HG03039 (cell line): Measurements from ENCODE around the gene SUFU.
"Not testable (repeated sequence)": the region's sequence is repeated elsewhere in the genome, so short reads cannot be mapped to it uniquely, and the experiment has no call there.

Experiments used
- ATAC-seq: cut with Tn5 transposase; IDR thresholded peaks from one replicate; pipeline ENCODE4 v1.9.1; 2021; ENCODE audit warnings: mild to moderate bottlenecking, moderate library complexity; ENCODE audit not compliant: unreplicated experiment

The SUFU gene

GRCh38 chr10:102503264-102504178 is at the start of gene SUFU:
TSS of gene SUFU (plus strand) at chr10:102503972. CDS start at chr10:102504153, 181 bp downstream.
- ATAC-seq = peak; percentile 57

DNA sequence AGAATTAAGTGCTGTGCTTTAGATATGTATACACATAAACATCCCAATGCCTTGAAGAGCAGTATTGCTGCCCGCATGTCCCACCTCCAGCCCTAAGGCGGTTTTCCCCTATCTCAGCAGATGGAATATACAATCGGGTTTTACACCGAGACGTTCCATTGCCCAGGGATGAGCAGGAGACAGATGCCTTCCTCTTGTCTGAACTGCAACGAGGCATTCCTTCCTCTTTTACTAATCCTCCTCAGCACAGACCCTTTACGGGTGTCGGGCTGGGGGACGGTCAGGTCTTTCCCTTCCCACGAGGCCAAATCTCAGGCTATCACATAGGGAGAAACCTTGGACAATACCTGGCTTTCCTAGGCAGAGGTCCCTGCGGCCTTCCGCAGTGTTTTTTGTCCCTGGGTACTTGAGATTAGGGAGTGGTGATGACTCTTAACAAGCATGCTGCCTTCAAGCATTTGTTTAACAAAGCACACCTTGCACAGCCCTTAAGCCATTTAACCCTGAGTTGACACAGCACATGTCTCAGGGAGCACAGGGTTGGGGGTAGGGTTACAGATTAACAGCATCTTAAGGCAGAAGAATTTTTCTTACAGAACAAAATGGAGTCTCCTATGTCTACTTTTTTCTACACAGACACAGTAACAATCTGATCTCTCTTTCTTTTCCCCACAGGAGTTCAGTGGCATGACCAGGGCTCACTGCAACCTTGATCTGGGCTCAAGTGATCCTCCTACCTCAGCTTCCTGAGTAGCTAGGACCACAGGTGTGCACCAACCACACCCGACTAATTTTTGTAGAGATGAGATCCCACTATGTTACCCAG is 48.9 kb upstream of the SUFU start:
- ATAC-seq = not testable (repeated sequence)

GRCh38 chr10:102455893-102456471 is 47.8 kb upstream of the SUFU start:
- no peak for ATAC-seq

DNA sequence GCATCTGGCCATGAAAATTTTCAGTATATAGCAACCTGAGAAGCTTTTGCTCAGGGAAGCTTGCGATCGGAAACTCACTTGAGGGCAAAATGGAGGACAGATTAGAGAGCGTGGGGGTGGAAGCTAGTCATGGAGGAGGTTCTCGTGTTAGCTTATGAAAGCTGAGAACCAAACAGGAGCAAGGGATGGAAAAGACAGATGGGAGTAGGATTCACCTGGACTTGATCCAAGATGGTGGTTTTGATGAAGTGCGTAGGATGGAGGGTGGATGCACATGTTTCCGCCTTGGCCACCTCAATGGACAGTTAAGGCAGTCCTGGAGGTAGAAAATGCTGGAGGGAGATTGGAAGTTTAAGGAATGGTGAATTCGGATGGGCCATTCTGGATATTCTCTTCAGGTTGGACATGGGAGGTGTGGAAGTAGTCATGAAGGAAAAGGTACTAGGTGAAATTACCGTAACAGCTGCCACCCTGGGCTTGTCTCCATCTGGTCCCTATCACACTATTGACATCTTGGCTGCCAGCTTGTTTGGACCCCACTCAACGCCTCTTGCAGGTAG is 46.1 kb upstream of the SUFU start:
- no peak for ATAC-seq

- no peak for ATAC-seq
Measured at GRCh38 chr10:102458656-102459055, 45.1 kb upstream of the SUFU start.

DNA sequence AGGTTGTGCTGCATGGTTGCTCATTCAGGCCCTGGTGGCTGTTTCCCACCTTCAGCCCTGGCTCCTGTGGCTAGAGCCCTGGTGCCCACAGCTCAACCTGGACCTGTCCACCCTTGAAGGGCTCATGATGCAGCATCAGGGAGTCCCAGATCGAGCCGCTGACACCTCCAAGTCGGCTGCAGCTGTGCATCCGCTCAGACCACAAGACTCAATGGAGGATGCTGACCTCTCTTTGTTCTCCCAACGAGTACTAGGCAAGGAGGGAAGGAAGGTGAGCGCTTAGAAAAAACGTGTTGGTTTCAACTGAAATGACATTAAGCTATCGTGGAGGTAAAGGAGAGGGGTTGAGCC is 43.0 kb upstream of the SUFU start:
- peak; percentile 12 for ATAC-seq

- ATAC-seq = peak; percentile 74
Measured at GRCh38 chr10:102461187-102462054, 42.4 kb upstream of the SUFU start.

GRCh38 chr10:102462512-102463054 is 41.2 kb upstream of the SUFU start:
- no peak for ATAC-seq

- no peak for ATAC-seq
Measured at GRCh38 chr10:102463983-102464382, 39.8 kb upstream of the SUFU start.

GRCh38 chr10:102465466-102465865 is 38.3 kb upstream of the SUFU start:
- no peak for ATAC-seq

GRCh38 chr10:102467318-102467717 is 36.5 kb upstream of the SUFU start:
- ATAC-seq = no peak

GRCh38 chr10:102467971-102468438 is 35.8 kb upstream of the SUFU start:
- ATAC-seq = no peak

DNA sequence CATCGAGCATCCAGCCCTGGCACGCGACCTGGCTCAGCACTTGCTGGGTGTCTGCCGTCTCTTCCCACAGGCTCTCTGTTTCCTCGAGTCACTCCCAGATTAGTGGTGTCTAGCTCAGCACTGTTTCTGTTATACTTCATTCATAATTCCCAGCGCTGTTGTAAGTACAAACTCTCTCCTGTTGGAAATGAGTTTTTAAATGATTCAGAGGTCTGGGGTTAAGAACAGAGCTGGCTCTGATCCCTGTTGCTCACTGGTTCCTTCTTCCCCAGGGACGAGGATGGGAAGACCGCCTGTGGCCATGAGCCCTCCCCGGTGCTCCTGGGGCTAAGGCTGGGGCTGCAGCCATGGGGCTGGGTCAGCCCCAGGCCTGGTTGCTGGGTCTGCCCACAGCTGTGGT is 35.1 kb upstream of the SUFU start:
- ATAC-seq = no peak

- ATAC-seq = no peak
Measured at GRCh38 chr10:102470579-102471546, 32.9 kb upstream of the SUFU start.

DNA sequence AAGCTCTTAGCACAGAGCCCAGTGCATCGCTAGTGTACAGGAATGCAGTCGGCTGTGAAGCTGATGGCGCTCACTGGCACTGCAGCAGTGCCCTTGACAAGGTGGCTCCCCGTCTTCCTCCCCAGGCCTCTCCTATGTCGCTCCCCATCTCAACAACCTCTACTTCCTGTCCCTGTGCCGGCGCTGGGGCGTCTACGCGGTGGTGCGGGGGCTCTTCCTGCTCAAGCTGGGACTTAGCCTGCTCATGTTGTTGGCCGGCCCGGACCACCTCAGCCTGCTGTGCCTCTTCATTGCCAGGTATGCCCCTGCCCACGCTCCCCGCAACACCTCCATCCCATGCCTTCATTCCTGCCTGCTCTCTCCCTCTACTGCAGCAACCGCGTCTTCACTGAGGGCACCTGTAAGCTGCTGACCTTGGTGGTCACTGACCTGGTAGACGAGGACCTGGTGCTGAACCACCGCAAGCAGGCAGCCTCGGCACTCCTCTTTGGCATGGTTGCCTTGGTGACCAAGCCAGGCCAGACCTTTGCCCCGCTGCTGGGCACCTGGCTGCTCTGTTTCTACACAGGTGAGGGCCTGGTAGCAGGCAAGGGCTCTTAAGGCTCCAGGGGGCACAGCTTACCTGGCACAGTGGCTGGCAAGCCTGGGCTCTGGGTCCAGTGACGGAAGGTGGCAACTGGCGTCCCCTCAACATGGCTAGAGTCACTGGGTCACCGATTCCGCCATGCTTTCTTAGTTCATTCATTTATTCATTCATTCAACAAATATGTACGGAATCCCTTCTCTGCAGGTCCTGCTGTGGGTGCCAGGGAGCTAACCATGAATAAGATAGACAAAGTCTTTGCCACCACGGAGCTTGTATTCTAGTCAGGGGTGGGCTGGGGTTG is 30.1 kb upstream of the SUFU start:
- no peak for ATAC-seq

GRCh38 chr10:102475451-102476040 is 28.2 kb upstream of the SUFU start:
- ATAC-seq = no peak

DNA sequence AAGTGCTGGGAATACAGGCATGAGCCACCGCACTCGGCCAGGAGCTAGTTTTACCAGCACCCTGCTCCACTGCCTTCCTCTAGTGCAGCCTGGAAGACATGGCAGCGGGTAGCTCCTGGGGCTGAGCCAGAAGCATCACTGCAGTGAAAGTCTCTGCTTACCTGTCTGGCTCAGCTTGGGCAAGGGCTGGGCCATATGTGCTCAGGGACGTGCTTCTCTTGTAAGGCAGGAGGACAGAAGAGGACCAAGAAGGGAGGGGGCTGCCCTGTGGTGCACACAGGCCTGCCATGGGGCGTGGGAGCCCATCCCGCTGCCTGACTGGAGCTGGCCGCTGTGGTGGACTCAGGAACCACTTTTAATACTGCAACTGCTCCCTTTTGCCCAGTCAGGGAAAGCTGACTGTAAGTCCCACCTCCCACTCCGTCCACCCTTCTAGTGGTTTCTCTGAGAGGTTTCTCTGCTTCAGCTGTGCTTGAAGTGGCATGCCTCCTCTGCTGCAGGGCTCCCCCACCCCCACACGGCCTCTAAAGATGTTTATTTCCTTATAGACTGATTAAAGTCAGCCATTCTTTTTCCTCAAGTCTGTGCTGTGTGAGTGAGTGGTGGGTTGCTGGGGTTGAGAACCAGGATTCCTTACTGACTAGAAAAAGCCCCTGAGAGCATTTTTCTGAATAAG is 27.2 kb upstream of the SUFU start:
- no peak for ATAC-seq
